Body of pancreas (tissue), 4 donors: ENCODE results near the gene ACSF3. TPM values are rescaled to one million over a fixed set of nuclear protein-coding genes. Genes with fewer than 3 reads are reported as not detected.

ENCODE experiments used
- ATAC-seq: fragments of 150-250 bp; one replicate; pipeline ENCODE4 v1.9.1; 2016
- DNase-seq, 4 donors: peaks; one replicate each; pipeline ENCODE4 v3.0.0-alpha.2; 2019
- H3K27ac ChIP-seq, 4 donors: fragments of 200-600 bp; sonication (generic); 1 replicate in 3 of 4; 2 replicates in 1 of 4; pipeline versions ENCODE4 v1.5.1 to v1.6.1; 2016 to 2019; ENCODE audit warnings: mild to moderate bottlenecking in 1 of 4, mixed read lengths in 1 of 4, moderate library complexity in 1 of 4
- H3K27me3 ChIP-seq, 2 donors: fragments of 200-600 bp; sonication (generic); one replicate each; pipeline ENCODE4 v1.6.0; 2016; ENCODE audit warnings: mild to moderate bottlenecking in 1 of 2
- H3K36me3 ChIP-seq, 2 donors: fragments of 200-600 bp; sonication (generic); replicated peaks in 1 of 2; 2 replicates each; pipeline ENCODE4 v1.5.1; 2016; ENCODE audit warnings: low read depth in 2 of 2; ENCODE audit not compliant: insufficient read depth in 1 of 2
- H3K4me1 ChIP-seq: fragments of 200-600 bp; sonication (generic); one replicate; pipeline ENCODE4 v1.6.0; 2016
- H3K4me3 ChIP-seq, 2 donors: fragments of 200-600 bp; sonication (generic); 1 replicate in 1 of 2; 2 replicates in 1 of 2; pipeline ENCODE4 v1.5.1; 2016 to 2019
- H3K9me3 ChIP-seq, 3 donors: fragments of 200-600 bp; sonication (generic); 1 replicate in 2 of 3; 2 replicates in 1 of 3; pipeline ENCODE4 v1.5.1; 2016
- CTCF ChIP-seq, 7 experiments: fragments of 450-650 bp in 4 of 7; fragments of 200-600 bp in 3 of 7; sonication (generic) in 3 of 7; IDR thresholded peaks; one replicate each; pipeline ENCODE4 v1.5.1; 2016 to 2019; ENCODE audit warnings: antibody characterized with exemption in 7 of 7
- POLR2A ChIP-seq, 3 donors: fragments of 450-650 bp; IDR thresholded peaks; one replicate each; pipeline ENCODE4 v1.6.1; 2016; ENCODE audit warnings: antibody characterized with exemption in 3 of 3, mild to moderate bottlenecking in 2 of 3
- WGBS, 2 donors: methylation state at CpG; one replicate each; pipeline ENCODE4 v1.1.5; 2017; 5-methylcytosine and 5-hydroxymethylcytosine counted together
- intact Hi-C: fragments of 100-400 bp; cut with DNase I; formaldehyde crosslinking; loops from one replicate; pipeline ENCODE4 v1.15.1; 2023
- total RNA-seq, 2 donors: library from RNA; depleted of rRNA; stranded (reverse); fragments of >200 nt; gene quantifications; one replicate each; pipeline ENCODE4 v1.1.0, GENCODE V29; 2016

ACSF3 gene
- total RNA-seq, 2 donors from 2014 or later, result 22.1 to 48.8 TPM

GRCh38 chr16:89119661-89120141 is 26.0 kb downstream of the ACSF3 start:
- no peak for TF ChIP-seq CTCF (IDR thresholded peaks at IDR 0.05)
- TF ChIP-seq POLR2A (IDR thresholded peaks at IDR 0.05), result no peak
- Histone ChIP-seq H3K9me3 (no peaks in the 10 kb centered on the region), H3K36me3 (peaks cover 0 to 8% of the 10 kb centered on the region in 2 donors), H3K4me1 (no peaks in the 10 kb centered on the region), H3K27me3 (no peaks in the 10 kb centered on the region), H3K27ac (no peak overlapping the region), H3K4me3 (no peak overlapping the region)
- WGBS, 2 donors, result 89 to 95% methylated on average over 14 to 31 of the region's 31 CpGs
- intact Hi-C loops, result no loop called here
- no peak for DNase-seq
- no peak for ATAC-seq

DNA sequence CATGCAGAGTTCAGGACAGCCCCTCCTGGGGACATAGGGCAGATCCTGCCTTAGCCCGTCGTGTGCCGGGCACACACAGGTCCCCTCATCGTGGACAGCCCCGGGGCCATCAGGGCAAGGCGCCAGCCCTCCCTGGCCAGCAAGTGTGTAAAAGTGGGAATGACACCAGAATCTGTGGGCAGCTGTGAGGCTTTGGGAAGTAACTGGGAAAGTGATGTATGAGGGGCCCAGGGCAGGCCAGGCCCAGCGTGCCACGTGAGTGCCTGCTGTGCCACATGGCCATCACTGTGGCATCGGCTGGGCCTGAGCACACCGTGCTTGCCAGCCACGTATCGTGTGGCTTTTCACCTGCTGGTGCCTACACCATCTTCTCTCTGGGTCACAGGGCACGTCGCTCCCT is 26.6 kb downstream of the ACSF3 start:
- H3K36me3 ChIP-seq, result peaks cover 0 to 8% of the 10 kb centered on the region in 2 donors
- 93 to 97% methylated on average over 6 to 14 of the region's 14 CpGs for WGBS, 2 donors
- H3K27ac ChIP-seq, result no peak overlapping the region
- no peak overlapping the region for H3K4me3 ChIP-seq
- intact Hi-C loops, result no loop called here
- ATAC-seq (no peak), DNase-seq (no peak)
- no peaks in the 10 kb centered on the region for H3K9me3 ChIP-seq
- no peaks in the 10 kb centered on the region for H3K4me1 ChIP-seq
- TF ChIP-seq POLR2A (IDR thresholded peaks at IDR 0.05) (no peak), CTCF (IDR thresholded peaks at IDR 0.05) (no peak)
- H3K27me3 ChIP-seq, result no peaks in the 10 kb centered on the region

GRCh38 chr16:89120921-89121351 is 27.3 kb downstream of the ACSF3 start:
- intact Hi-C loops, result no loop called here
- peaks cover 0 to 8% of the 10 kb centered on the region in 2 donors for H3K36me3 ChIP-seq
- ATAC-seq (no peak), DNase-seq (no peak)
- no peaks in the 10 kb centered on the region for H3K4me1 ChIP-seq
- no peak overlapping the region for H3K27ac ChIP-seq
- no peak overlapping the region for H3K4me3 ChIP-seq
- no peaks in the 10 kb centered on the region for H3K9me3 ChIP-seq
- whole genome bisulfite sequencing, 2 donors, result 68 to 87% methylated on average over 9 to 15 of the region's 15 CpGs
- H3K27me3 ChIP-seq, result no peaks in the 10 kb centered on the region
- TF ChIP-seq CTCF (IDR thresholded peaks at IDR 0.05) (no peak), POLR2A (IDR thresholded peaks at IDR 0.05) (no peak)

DNA sequence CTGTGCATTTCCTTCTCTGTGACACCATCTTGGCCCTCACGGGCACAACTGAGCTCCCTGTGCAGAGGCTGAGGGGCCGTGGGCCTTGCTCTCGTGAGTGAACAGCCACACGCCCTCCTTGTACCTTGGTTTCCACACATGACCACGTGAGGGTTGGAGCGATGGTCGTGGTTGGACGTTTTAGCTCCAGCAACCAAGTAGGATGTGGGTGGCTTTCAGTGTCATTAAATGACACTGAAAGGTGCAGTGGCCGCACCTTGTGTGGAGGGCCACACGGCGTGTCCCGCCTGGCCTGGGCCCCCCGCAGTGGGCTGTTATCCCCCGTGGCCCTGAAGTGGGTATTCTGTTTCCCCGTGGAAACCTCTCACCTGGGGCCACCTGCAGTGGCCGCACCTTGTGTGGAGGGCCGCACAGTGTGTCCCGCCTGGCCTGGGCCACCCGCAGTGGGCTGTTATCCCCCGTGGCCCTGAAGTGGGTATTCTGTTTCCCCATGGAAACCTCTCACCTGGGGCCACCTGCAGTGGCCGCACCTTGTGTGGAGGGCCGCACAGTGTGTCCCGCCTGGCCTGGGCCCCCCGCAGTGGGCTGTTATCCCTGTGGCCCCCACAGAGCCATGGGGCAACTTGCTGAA is 28.2 kb downstream of the ACSF3 start:
- Histone ChIP-seq H3K27ac (no peak overlapping the region), H3K9me3 (no peaks in the 10 kb centered on the region), H3K36me3 (peaks cover 0 to 8% of the 10 kb centered on the region in 2 donors), H3K4me3 (no peak overlapping the region), H3K4me1 (no peaks in the 10 kb centered on the region), H3K27me3 (no peaks in the 10 kb centered on the region)
- DNase-seq, result no peak
- WGBS, 2 donors, result 85 to 89% methylated on average over 7 to 19 of the region's 24 CpGs
- TF ChIP-seq POLR2A (IDR thresholded peaks at IDR 0.05), result no peak
- no peak for TF ChIP-seq CTCF (IDR thresholded peaks at IDR 0.05)
- no peak for ATAC-seq
- intact Hi-C loops, result no loop called here

- TF ChIP-seq POLR2A (IDR thresholded peaks at IDR 0.05) (no peak), CTCF (IDR thresholded peaks at IDR 0.05) (no peak)
- no peaks in the 10 kb centered on the region for H3K9me3 ChIP-seq
- H3K4me3 ChIP-seq, result no peak overlapping the region
- ATAC-seq (no peak), DNase-seq (no peak)
- WGBS, 2 donors, result 73 to 83% methylated on average over 9 to 11 of the region's 11 CpGs
- intact Hi-C loops, result no loop called here
- H3K36me3 ChIP-seq, result peaks cover 0 to 5% of the 10 kb centered on the region in 2 donors
- H3K4me1 ChIP-seq, result no peaks in the 10 kb centered on the region
- H3K27ac ChIP-seq, result no peak overlapping the region
- no peaks in the 10 kb centered on the region for H3K27me3 ChIP-seq
Measured at GRCh38 chr16:89122322-89122851, 28.7 kb downstream of the ACSF3 start.
